Esophagus muscularis mucosa (tissue), 3 donors: ENCODE data around the gene PCDH10.

ENCODE experiments used
- POLR2A ChIP-seq: fragments of 450-650 bp; IDR thresholded peaks from one replicate; pipeline ENCODE4 v1.6.1; 2017; ENCODE audit warnings: antibody characterized with exemption, moderate library complexity, mild to moderate bottlenecking, low read depth
- POLR2AphosphoS5 ChIP-seq, 2 donors: sonication (generic); formaldehyde crosslinking; IDR thresholded peaks; one replicate each; pipeline ENCODE4 v1.6.1; 2017; ENCODE audit warnings: antibody characterized with exemption in 2 of 2
- TF ChIP-seq, protein P1 (sequence below), 3 experiments: fragments of 200-600 bp in 2 of 3; fragments of 450-650 bp in 1 of 3; sonication (generic) in 2 of 3; IDR thresholded peaks; one replicate each; pipeline ENCODE4 v1.5.1; 2017 to 2019; ENCODE audit warnings: antibody characterized with exemption in 3 of 3, mild to moderate bottlenecking in 2 of 3, moderate library complexity in 1 of 3

DNA sequence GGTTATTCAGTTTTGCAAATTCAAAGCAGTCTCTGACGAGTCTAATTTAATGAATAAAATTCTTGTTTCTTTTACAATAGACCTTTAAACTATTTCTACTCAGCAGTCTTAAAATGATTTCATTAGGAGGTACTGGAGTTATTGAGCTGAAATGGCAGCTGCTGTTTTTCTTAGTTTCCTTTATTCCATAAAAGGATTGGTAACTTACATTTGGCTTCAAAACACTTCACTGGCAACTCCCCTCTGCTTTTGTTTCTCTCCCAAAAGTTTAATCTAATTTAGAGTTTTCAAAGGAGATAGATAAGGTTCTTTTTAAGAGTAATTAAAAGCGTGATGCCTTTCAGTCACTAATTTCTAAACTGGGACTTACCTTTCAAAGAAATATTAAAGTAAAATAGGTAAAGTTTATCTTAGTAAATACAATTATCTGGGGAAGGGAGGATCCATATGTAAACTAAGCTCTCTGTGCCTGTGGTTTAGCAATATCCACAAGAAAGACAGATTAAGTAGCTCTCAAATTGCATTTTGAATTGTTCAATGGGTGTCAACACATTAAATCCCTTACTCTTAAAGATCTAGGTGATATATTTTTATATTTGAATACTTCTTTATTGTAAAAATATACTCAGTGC, 17.1 kb upstream of the PCDH10 start:
- TF ChIP-seq POLR2AphosphoS5 (IDR thresholded peaks at IDR 0.05) = no peak
- TF ChIP-seq, protein P1, sequence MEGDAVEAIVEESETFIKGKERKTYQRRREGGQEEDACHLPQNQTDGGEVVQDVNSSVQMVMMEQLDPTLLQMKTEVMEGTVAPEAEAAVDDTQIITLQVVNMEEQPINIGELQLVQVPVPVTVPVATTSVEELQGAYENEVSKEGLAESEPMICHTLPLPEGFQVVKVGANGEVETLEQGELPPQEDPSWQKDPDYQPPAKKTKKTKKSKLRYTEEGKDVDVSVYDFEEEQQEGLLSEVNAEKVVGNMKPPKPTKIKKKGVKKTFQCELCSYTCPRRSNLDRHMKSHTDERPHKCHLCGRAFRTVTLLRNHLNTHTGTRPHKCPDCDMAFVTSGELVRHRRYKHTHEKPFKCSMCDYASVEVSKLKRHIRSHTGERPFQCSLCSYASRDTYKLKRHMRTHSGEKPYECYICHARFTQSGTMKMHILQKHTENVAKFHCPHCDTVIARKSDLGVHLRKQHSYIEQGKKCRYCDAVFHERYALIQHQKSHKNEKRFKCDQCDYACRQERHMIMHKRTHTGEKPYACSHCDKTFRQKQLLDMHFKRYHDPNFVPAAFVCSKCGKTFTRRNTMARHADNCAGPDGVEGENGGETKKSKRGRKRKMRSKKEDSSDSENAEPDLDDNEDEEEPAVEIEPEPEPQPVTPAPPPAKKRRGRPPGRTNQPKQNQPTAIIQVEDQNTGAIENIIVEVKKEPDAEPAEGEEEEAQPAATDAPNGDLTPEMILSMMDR (IDR thresholded peaks at IDR 0.05) = no peak
- TF ChIP-seq POLR2A = no peak
